Gastroesophageal sphincter (tissue), 3 donors: ENCODE data around the gene THBS1.

Source experiments
- CTCF ChIP-seq, 4 experiments: fragments of 200-600 bp in 2 of 4; fragments of 450-650 bp in 2 of 4; sonication (generic) in 1 of 4; IDR thresholded peaks; one replicate each; pipeline ENCODE4 v1.5.1; 2017 to 2019; ENCODE audit warnings: antibody characterized with exemption in 4 of 4, mild to moderate bottlenecking in 2 of 4, moderate library complexity in 2 of 4
- EP300 ChIP-seq: sonication (generic); formaldehyde crosslinking; IDR thresholded peaks from one replicate; pipeline ENCODE4 v1.6.1; 2017; ENCODE audit warnings: antibody characterized with exemption, mild to moderate bottlenecking
- POLR2A ChIP-seq, 2 donors: fragments of 450-650 bp; IDR thresholded peaks; one replicate each; pipeline ENCODE4 v1.6.1; 2017; ENCODE audit warnings: antibody characterized with exemption in 2 of 2, mild to moderate bottlenecking in 2 of 2, moderate library complexity in 1 of 2
- POLR2AphosphoS5 ChIP-seq: sonication (generic); formaldehyde crosslinking; IDR thresholded peaks from one replicate; pipeline ENCODE4 v1.6.1; 2017; ENCODE audit warnings: antibody characterized with exemption

- TF ChIP-seq CTCF (IDR thresholded peaks at IDR 0.05): no peak
- TF ChIP-seq POLR2AphosphoS5: no peak
- TF ChIP-seq POLR2A (IDR thresholded peaks at IDR 0.05): no peak
- no peak for TF ChIP-seq EP300
Measured at GRCh38 chr15:39539466-39539865, 41.4 kb upstream of the THBS1 start.
